A172 (cell line): Measurements from ENCODE around the gene PRKCSH. TPM values are rescaled to one million over a fixed set of nuclear protein-coding genes. Genes with fewer than 3 reads are reported as not detected.
"Not testable (repeated sequence)": the region's sequence is repeated elsewhere in the genome, so short reads cannot be mapped to it uniquely, and the experiment has no call there.

Experiments
- DNase-seq: peaks from one replicate; pipeline ENCODE4 v3.0.0-alpha.2; 2015; ENCODE audit warnings: low spot score
- total RNA-seq: library from RNA; depleted of rRNA; stranded (reverse); fragments of >200 nt; shearing (Covaris generic); gene quantifications from 2 replicates; pipeline ENCODE4 v1.2.3, GENCODE V29; 2014

PRKCSH gene
- total RNA-seq, 1 experiment from 2014 or later: 173 TPM

- no peak for DNase-seq
These were observed 14.7 kb upstream of the PRKCSH start for GRCh38 chr19:11420429-11421370.

GRCh38 chr19:11421371-11422098, 13.9 kb upstream of the PRKCSH start:
- DNase-seq: no peak

- no peak for DNase-seq
These were observed 13.0 kb upstream of the PRKCSH start for GRCh38 chr19:11422163-11423065.

- DNase-seq: no peak
These were observed 12.2 kb upstream of the PRKCSH start for GRCh38 chr19:11423164-11423790.

- no peak for DNase-seq
These were observed 11.6 kb upstream of the PRKCSH start for GRCh38 chr19:11423791-11424181.

GRCh38 chr19:11425719-11426457, 9.5 kb upstream of the PRKCSH start:
- DNase-seq: no peak

GRCh38 chr19:11426656-11427055, 8.8 kb upstream of the PRKCSH start:
- DNase-seq: no peak

- not testable (repeated sequence) for DNase-seq
These were observed 1.9 kb upstream of the PRKCSH start for GRCh38 chr19:11433526-11433925.

GRCh38 chr19:11434703-11435056, 755 bp upstream of the PRKCSH start:
- no peak for DNase-seq

- DNase-seq: peak; percentile 29
These were observed 438 bp downstream of the PRKCSH start for GRCh38 chr19:11435833-11436313.

GRCh38 chr19:11437955-11438354, 2.5 kb downstream of the PRKCSH start:
- no peak for DNase-seq

GRCh38 chr19:11444059-11444458, 8.6 kb downstream of the PRKCSH start:
- no peak for DNase-seq

GRCh38 chr19:11445141-11445540, 9.7 kb downstream of the PRKCSH start:
- no peak for DNase-seq

- DNase-seq: no peak
These were observed 10.8 kb downstream of the PRKCSH start for GRCh38 chr19:11446271-11446651.

- DNase-seq: no peak
These were observed 11.3 kb downstream of the PRKCSH start for GRCh38 chr19:11446652-11447301.

GRCh38 chr19:11447347-11448262, 12.2 kb downstream of the PRKCSH start:
- no peak for DNase-seq

GRCh38 chr19:11448410-11448809, 13.0 kb downstream of the PRKCSH start:
- no peak for DNase-seq

GRCh38 chr19:11448923-11449554, 13.6 kb downstream of the PRKCSH start:
- no peak for DNase-seq
